ENCODE measurements around the gene DSG3. TPM values are rescaled to one million over a fixed set of nuclear protein-coding genes. Genes with fewer than 3 reads are reported as not detected.

DSG3 gene
- total RNA-seq, 1 donor from 2014 or later, result not detected

DNA sequence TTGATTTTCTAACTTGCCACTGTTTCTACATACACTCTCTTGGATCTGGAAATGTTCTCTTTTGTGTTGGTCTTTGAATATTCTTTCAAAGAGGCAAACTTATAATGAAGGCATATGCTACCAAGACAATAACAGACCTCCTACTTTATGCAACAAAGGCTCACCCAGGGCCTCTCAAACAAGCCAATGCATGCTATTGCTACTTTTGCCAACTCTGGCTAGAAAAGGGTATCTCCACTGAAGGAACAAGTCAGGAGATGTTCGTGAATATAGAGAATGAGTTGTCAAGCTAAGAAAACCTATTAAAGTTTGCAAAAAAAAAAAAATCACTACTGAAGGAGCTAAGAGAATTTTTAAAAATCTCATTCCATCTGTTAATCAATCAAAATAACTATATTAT, 34.5 kb downstream of the DSG3 start:
- DNase-seq (ENCODE audit: extremely low spot score, unreplicated experiment), result no peak
- H3K27ac Mint-ChIP-seq (ENCODE audit: unreplicated experiment), result no peak overlapping the region
- TF ChIP-seq, protein P1, sequence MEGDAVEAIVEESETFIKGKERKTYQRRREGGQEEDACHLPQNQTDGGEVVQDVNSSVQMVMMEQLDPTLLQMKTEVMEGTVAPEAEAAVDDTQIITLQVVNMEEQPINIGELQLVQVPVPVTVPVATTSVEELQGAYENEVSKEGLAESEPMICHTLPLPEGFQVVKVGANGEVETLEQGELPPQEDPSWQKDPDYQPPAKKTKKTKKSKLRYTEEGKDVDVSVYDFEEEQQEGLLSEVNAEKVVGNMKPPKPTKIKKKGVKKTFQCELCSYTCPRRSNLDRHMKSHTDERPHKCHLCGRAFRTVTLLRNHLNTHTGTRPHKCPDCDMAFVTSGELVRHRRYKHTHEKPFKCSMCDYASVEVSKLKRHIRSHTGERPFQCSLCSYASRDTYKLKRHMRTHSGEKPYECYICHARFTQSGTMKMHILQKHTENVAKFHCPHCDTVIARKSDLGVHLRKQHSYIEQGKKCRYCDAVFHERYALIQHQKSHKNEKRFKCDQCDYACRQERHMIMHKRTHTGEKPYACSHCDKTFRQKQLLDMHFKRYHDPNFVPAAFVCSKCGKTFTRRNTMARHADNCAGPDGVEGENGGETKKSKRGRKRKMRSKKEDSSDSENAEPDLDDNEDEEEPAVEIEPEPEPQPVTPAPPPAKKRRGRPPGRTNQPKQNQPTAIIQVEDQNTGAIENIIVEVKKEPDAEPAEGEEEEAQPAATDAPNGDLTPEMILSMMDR (IDR thresholded peaks at IDR 0.05), result no peak
- no peaks in the 10 kb centered on the region for H3K9me3 Mint-ChIP-seq (ENCODE audit: unreplicated experiment)
- H3K4me3 Mint-ChIP-seq (ENCODE audit: unreplicated experiment), result no peak overlapping the region
- H3K4me1 Mint-ChIP-seq (ENCODE audit: unreplicated experiment), result no peaks in the 10 kb centered on the region
- H3K27me3 Mint-ChIP-seq (ENCODE audit: unreplicated experiment), result peaks cover 25% of the 10 kb centered on the region
- H3K36me3 Mint-ChIP-seq (ENCODE audit: unreplicated experiment), result no peaks in the 10 kb centered on the region

DNA sequence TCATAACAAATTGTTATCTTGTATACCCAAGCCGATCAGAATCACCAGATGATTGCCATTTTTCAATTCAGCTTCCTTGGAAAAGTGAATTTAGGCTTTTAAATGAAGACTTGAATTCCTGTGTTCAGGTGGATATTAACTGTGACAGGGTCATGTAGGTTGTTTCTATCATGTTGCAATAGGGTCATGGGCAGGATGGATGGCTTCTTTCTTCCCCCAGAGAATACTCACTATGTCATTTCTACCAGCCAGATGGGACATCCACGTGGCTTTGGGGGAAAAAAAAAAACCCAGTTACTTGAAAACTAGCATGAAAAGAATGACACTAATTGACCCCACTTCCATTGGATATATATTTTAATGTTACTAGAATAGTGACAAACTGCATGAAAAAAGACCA, 35.9 kb downstream of the DSG3 start:
- no peak for DNase-seq (ENCODE audit: extremely low spot score, unreplicated experiment)
- TF ChIP-seq, protein P1 (IDR thresholded peaks at IDR 0.05), result no peak
- Mint-ChIP-seq H3K4me3 (ENCODE audit: unreplicated experiment) (no peak overlapping the region), H3K27ac (ENCODE audit: unreplicated experiment) (no peak overlapping the region), H3K9me3 (ENCODE audit: unreplicated experiment) (no peaks in the 10 kb centered on the region), H3K36me3 (ENCODE audit: unreplicated experiment) (no peaks in the 10 kb centered on the region), H3K4me1 (ENCODE audit: unreplicated experiment) (peaks cover 4% of the 10 kb centered on the region), H3K27me3 (ENCODE audit: unreplicated experiment) (peaks cover 25% of the 10 kb centered on the region)

DNA sequence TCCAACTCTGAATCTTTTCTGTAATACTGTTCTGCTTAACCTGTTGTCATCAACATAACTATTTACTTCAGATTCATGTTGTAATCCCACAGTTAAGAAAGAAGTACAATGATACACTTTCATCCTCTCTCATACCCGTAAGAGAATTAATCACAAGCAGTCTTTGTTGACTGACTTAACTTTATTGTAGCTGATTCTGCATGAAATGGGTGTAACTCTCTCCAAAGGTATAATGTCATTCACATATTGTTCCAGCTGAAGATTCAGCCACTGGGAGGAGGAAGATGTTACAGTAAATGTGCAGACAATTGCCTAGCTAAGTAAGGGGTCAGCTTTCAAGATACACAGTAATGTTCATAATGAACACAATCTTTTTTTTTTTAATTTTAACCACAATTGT, 36.9 kb downstream of the DSG3 start:
- DNase-seq (ENCODE audit: extremely low spot score, unreplicated experiment), result no peak
- TF ChIP-seq, protein P1 (IDR thresholded peaks at IDR 0.05), result no peak
- Mint-ChIP-seq H3K27ac (ENCODE audit: unreplicated experiment) (no peak overlapping the region), H3K36me3 (ENCODE audit: unreplicated experiment) (no peaks in the 10 kb centered on the region), H3K9me3 (ENCODE audit: unreplicated experiment) (no peaks in the 10 kb centered on the region), H3K27me3 (ENCODE audit: unreplicated experiment) (peaks cover 19% of the 10 kb centered on the region), H3K4me3 (ENCODE audit: unreplicated experiment) (no peak overlapping the region), H3K4me1 (ENCODE audit: unreplicated experiment) (peaks cover 4% of the 10 kb centered on the region)

DNA sequence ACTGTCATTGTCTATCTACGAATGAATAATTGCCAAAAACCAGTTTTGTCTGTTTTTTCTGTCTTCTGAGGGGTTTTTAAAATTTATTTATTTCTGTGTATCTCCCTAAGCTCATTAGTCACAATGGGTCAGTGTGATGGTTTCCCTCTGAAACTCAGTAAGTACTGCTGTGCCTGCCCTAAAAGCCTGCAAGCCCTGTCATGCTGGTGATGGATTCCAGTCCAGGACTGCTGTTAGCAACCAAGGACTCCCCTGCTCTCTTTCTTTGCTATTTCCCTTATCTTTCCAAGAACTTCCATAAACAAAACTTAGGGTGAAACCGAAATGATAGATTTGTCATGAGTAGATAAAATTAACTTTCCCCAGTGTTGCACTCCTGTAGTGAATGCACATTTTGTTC, 38.6 kb downstream of the DSG3 start:
- Mint-ChIP-seq H3K4me3 (ENCODE audit: unreplicated experiment) (no peak overlapping the region), H3K27ac (ENCODE audit: unreplicated experiment) (no peak overlapping the region), H3K4me1 (ENCODE audit: unreplicated experiment) (peaks cover 4% of the 10 kb centered on the region), H3K36me3 (ENCODE audit: unreplicated experiment) (no peaks in the 10 kb centered on the region), H3K27me3 (ENCODE audit: unreplicated experiment) (peaks cover 10% of the 10 kb centered on the region), H3K9me3 (ENCODE audit: unreplicated experiment) (no peaks in the 10 kb centered on the region)
- TF ChIP-seq, protein P1 (IDR thresholded peaks at IDR 0.05), result no peak
- DNase-seq (ENCODE audit: extremely low spot score, unreplicated experiment), result no peak

DNA sequence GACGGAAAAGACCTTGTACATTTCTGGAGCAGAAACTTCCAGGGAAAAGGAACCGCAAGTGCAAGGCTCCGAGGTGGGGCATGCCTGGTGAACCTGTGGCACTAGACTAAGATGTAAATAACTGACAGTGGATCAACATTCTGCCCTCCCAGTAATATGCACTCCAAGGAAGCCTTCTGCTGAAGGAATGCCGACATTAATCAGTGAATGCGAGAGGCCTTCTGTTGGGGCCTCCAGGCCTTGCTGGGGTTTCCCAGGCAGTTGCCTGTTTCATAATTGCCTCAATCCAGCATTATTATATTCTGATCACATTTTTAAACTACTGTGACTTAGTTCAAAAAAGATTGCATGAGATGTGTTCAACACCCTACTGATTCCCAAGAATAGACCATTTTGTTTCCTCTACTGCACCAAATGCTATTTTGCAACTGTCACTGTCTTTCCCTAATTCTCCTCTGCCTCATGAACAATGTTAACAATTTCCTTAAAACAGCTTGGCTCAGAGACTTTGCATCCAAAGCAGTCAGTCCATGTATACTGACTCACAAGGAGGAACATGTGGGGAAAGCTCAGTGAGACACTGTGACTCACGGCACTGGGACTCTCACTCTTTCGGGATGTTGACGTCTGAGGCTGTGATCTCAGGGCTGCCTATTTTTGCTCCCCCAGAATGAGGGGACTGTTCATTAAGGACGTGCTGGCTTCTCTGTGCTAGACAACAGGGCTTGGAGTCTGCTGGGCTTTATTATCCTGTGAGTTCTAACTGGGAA, 39.9 kb downstream of the DSG3 start:
- TF ChIP-seq, protein P1 (IDR thresholded peaks at IDR 0.05), result no peak
- H3K27ac Mint-ChIP-seq (ENCODE audit: unreplicated experiment), result no peak overlapping the region
- peaks cover 10% of the 10 kb centered on the region for H3K27me3 Mint-ChIP-seq (ENCODE audit: unreplicated experiment)
- H3K9me3 Mint-ChIP-seq (ENCODE audit: unreplicated experiment), result no peaks in the 10 kb centered on the region
- H3K36me3 Mint-ChIP-seq (ENCODE audit: unreplicated experiment), result no peaks in the 10 kb centered on the region
- no peak overlapping the region for H3K4me3 Mint-ChIP-seq (ENCODE audit: unreplicated experiment)
- H3K4me1 Mint-ChIP-seq (ENCODE audit: unreplicated experiment), result peaks cover 4% of the 10 kb centered on the region
- DNase-seq (ENCODE audit: extremely low spot score, unreplicated experiment), result no peak

All from osteocyte (in vitro differentiated cells).